Middle frontal gyrus (tissue), 1 donor: ENCODE measurements around the gene ALPL.

Experiments used
- DNase-seq: peaks from one replicate; pipeline ENCODE4 v3.0.0-alpha.2; 2015; ENCODE audit warnings: low spot score; ENCODE audit errors: extremely low spot score

Gene ALPL

GRCh38 chr1:21576031-21576797, 67.0 kb downstream of the ALPL start:
- DNase-seq, result no peak

- no peak for DNase-seq
These were observed 67.6 kb downstream of the ALPL start for GRCh38 chr1:21576798-21577187.

GRCh38 chr1:21577324-21577723, 68.1 kb downstream of the ALPL start:
- DNase-seq, result no peak

DNA sequence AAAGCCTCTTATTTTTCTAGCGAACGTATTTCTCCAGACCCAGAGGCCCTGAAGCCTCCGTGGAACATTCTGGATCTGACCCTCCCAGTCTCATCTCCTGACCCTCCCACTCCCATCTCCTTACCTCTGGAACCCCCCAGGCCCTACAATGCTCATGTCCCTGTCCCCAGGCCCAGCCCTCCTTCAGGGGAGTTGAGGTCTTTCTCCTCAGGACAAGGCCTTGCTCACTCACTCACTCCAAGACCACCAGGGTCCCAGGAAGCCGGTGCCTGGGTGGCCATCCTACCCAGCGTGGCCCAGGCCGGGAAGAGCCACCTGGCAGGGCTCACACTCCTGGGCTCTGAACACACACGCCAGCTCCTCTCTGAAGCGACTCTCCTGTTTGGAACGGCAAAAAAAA, 68.7 kb downstream of the ALPL start:
- no peak for DNase-seq

- DNase-seq, result no peak
These were observed 70.6 kb downstream of the ALPL start for GRCh38 chr1:21579791-21580190.

DNA sequence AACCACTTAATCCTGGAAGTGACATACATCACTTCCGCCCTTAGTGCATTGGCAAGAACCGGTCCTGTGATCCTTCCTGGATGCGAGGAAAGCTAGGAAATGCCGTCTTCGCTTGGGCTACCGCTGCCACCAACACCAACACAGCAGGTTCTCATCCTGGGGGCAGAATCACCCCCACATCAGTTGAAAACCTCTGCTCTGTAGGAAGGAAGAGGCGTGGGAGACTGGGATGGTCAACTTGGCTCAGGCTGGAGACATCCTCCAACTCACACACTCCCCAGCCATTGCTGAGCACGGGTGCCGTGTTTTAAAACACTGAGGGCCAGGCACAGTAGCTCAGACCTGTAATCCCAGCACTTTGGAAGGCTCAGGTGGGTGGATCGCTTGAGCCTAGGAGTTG, 74.9 kb downstream of the ALPL start:
- no peak for DNase-seq

DNA sequence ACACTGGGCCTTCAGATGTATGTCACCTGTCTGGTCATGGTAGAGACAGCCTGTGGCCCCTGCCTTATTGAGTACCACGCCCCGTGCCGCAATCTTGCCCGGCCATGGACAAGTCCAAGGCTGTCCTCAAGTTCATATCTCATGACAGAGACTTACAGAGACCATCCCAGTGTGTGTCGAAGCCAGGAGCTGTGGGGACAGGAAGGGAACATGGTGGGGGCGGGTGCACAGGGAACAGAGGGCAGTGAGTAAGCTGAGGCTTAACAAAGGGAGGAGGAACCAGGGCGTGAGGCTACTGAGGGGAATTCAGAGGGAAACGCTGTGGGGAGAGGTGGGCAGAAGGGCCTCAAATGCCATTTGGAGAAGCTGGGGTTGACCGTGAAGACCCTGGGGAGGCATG, 75.8 kb downstream of the ALPL start:
- DNase-seq, result no peak

GRCh38 chr1:21586222-21586621, 77.0 kb downstream of the ALPL start:
- no peak for DNase-seq

- DNase-seq, result no peak
These were observed 77.8 kb downstream of the ALPL start for GRCh38 chr1:21586846-21587601.

- no peak for DNase-seq
These were observed 78.4 kb downstream of the ALPL start for GRCh38 chr1:21587602-21587953.

GRCh38 chr1:21589618-21590017, 80.4 kb downstream of the ALPL start:
- no peak for DNase-seq

GRCh38 chr1:21590126-21590880, 81.1 kb downstream of the ALPL start:
- DNase-seq, result no peak

GRCh38 chr1:21590934-21591333, 81.7 kb downstream of the ALPL start:
- DNase-seq, result no peak

DNA sequence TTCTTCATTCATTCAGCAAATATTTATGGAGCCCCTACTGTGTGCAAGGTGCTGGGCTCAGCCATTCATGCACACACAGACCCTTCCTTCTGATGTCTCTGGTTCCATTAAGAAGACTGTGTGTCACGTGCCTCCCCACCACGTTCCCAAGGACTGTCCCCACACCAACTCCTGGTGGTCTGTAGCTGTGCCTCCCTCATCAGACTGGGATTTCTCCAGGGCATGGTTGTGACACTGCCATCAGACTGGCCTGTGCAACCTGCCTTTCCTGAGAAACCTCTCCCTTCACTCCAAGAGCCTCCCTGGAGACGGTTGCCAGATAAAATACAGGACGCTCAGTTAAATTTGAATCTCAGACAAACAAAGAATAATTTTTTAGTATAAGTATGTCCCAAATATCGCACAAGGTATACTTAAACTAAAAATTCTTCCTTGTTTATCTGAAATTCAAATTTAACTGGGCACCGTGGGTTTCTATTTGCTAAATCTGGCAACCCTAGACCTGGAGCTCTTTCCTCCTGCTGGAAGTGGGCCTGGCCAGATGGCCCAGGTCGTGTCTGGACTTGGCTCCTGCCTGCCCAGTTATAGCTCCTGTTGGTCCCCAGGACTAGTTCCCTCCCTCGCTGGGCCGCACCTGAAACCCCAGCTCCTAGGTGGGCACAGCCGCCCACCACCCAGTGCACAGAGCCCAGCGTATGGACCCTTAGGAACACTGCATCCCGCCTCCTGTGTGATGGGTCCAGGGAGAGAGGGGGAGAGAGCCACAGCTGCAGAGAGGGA, 83.1 kb downstream of the ALPL start:
- no peak for DNase-seq

GRCh38 chr1:21593231-21593630, 84.0 kb downstream of the ALPL start:
- no peak for DNase-seq

- no peak for DNase-seq
These were observed 85.3 kb downstream of the ALPL start for GRCh38 chr1:21594501-21594900.

DNA sequence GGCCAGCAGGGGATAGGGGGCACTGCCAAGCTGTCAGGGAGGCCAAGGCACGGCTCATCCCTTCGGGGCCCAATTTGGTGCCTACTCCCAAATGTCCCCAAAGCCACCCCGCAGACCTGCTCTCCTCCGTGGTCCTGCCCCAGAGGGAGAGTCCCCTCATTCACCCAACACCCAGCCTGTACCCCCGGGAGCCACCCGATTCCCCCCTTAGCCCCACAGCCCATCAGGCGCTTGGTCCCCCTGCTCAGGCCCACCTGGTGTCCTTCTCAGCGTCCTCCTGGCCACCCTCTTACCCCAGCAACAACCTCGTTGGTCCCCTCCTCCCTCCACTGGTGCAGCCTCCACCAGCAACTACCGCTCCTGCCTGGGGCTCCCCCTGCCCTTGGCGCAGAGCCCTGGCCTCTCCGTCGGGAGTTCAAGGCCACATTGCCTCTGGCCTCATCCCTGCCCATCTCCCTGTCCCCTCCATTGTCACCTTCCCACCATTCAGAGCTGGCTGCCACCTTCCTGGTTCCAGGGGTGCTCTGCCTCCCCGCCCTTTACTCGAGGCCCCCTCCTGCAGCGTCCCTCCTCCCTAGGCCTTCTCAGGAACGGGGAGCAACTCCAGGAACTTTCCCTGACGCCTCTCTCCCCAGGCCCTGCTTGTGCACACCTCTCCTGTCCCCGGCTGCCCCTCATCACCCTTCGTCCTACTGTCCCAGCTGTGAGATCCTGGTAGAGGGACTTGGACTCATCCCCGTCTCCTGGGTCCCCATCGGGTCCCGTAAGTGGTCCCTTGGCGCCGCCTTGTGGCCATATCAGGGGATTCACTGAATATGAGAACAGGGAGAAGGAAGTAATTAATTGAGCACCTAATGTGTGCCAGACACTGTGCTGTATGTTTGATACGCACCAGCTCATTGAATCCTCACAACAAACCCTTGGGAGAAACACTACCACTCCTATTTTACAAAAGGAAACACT, 86.0 kb downstream of the ALPL start:
- DNase-seq, result no peak

DNA sequence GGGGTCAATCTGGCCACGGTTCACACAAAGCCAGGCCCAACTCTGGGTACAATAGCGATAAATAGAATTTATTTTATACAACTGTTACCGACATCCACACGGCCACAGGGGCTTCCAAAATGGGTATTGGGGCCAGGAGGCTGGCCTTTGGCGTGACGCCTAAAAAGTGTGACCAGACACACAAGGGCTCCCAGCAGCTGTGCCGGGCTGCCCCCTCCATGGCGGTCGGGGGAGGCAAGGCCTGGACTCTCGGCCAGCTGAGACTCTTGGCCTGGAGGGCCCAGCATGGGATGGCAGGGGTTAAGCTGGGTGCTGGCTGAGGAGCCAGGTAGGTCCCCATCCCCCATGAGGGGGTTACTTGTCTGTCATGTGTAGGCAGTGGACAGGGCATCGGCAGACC, 87.0 kb downstream of the ALPL start:
- no peak for DNase-seq

DNA sequence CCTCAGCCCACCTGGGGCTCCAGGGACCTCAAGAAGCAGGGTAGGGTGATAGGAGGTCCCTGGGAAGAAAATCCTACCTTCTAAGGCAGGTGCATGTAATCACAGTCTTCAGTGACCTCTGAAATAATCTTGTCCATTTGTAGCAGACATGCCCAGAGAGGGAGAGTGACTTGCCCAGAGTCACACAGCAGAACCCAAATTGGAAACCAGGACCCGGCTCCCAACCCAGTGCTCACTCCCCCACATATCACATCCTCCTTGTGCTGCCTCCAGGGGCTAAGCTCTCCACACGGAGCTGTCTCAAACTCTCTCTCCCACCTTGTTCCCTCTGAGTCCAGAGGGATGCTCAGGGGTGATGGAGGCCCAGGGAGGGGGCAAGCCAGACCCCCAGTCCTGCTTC, 87.4 kb downstream of the ALPL start:
- no peak for DNase-seq

- DNase-seq, result no peak
These were observed 88.5 kb downstream of the ALPL start for GRCh38 chr1:21597753-21598152.
